Measurements from ENCODE around the gene TSPAN8.
"Not testable (repeated sequence)": the region's sequence is repeated elsewhere in the genome, so short reads cannot be mapped to it uniquely, and the experiment has no call there.

TSPAN8 gene

GRCh38 chr12:71157601-71158233 is at the start of gene TSPAN8:
Gene TSPAN8, minus strand, starts transcription at chr12:71157999. Its CDS starts 321 bp downstream, at chr12:71157678.
- DNase-seq = no peak

GRCh38 chr12:71201136-71201679 is 43.4 kb upstream of the TSPAN8 start:
- DNase-seq = no peak

GRCh38 chr12:71200706-71201105 is 42.9 kb upstream of the TSPAN8 start:
- no peak for DNase-seq

- no peak for DNase-seq
Measured at GRCh38 chr12:71197460-71197859, 39.7 kb upstream of the TSPAN8 start.

GRCh38 chr12:71195338-71195896 is 37.6 kb upstream of the TSPAN8 start:
- no peak for DNase-seq

GRCh38 chr12:71194657-71195056 is 36.9 kb upstream of the TSPAN8 start:
- no peak for DNase-seq

- no peak for DNase-seq
Measured at GRCh38 chr12:71193041-71193440, 35.2 kb upstream of the TSPAN8 start.

- DNase-seq = no peak
Measured at GRCh38 chr12:71191509-71192196, 33.9 kb upstream of the TSPAN8 start.

- no peak for DNase-seq
Measured at GRCh38 chr12:71190822-71191221, 33.0 kb upstream of the TSPAN8 start.

- no peak for DNase-seq
Measured at GRCh38 chr12:71187379-71187778, 29.6 kb upstream of the TSPAN8 start.

GRCh38 chr12:71186571-71187288 is 28.9 kb upstream of the TSPAN8 start:
- DNase-seq = no peak

GRCh38 chr12:71183846-71184245 is 26.0 kb upstream of the TSPAN8 start:
- no peak for DNase-seq

- no peak for DNase-seq
Measured at GRCh38 chr12:71183018-71183417, 25.2 kb upstream of the TSPAN8 start.

GRCh38 chr12:71178162-71178561 is 20.4 kb upstream of the TSPAN8 start:
- no peak for DNase-seq

GRCh38 chr12:71174825-71175224 is 17.0 kb upstream of the TSPAN8 start:
- no peak for DNase-seq

- DNase-seq = no peak
Measured at GRCh38 chr12:71174146-71174545, 16.3 kb upstream of the TSPAN8 start.

GRCh38 chr12:71170456-71170855 is 12.7 kb upstream of the TSPAN8 start:
- no peak for DNase-seq

- DNase-seq = no peak
Measured at GRCh38 chr12:71169286-71169685, 11.5 kb upstream of the TSPAN8 start.

- no peak for DNase-seq
Measured at GRCh38 chr12:71166862-71167496, 9.2 kb upstream of the TSPAN8 start.

- no peak for DNase-seq
Measured at GRCh38 chr12:71166280-71166679, 8.5 kb upstream of the TSPAN8 start.

GRCh38 chr12:71165780-71166179 is 8.0 kb upstream of the TSPAN8 start:
- DNase-seq = not testable (repeated sequence)

- no peak for DNase-seq
Measured at GRCh38 chr12:71164568-71165197, 6.9 kb upstream of the TSPAN8 start.
